Prostate gland (tissue), 2 donors: ENCODE measurements around the gene CTAG1A. TPM values are rescaled to one million over a fixed set of nuclear protein-coding genes. Genes with fewer than 3 reads are reported as not detected.
A peak's percentile ranks its signal among the peaks of the same experiment; 100 is the strongest.

Experiments used
- DNase-seq: peaks from one replicate; pipeline ENCODE4 v3.0.0-alpha.2; 2019; ENCODE audit warnings: low spot score
- H3K27ac ChIP-seq, 2 donors: fragments of 200-600 bp; sonication (generic); 2 replicates each; pipeline ENCODE4 v1.5.1; 2017 to 2019
- H3K27me3 ChIP-seq: fragments of 200-600 bp; sonication (generic); replicated peaks from 2 replicates; pipeline ENCODE4 v1.5.1; 2019; ENCODE audit not compliant: insufficient read depth
- H3K36me3 ChIP-seq, 2 donors: fragments of 200-600 bp; sonication (generic); 1 replicate in 1 of 2; 2 replicates in 1 of 2; pipeline versions ENCODE4 v1.5.1 to v1.8.1; 2017 to 2019
- H3K4me1 ChIP-seq: fragments of 200-600 bp; sonication (generic); replicated peaks from 2 replicates; pipeline ENCODE4 v1.5.1; 2019
- H3K4me3 ChIP-seq, 2 donors: fragments of 200-600 bp; sonication (generic); 2 replicates each; pipeline ENCODE4 v1.5.1; 2017 to 2019
- H3K9me3 ChIP-seq: fragments of 200-600 bp; sonication (generic); 2 replicates; pipeline ENCODE4 v1.5.1; 2017
- POLR2A ChIP-seq: fragments of 450-650 bp; IDR thresholded peaks from one replicate; pipeline ENCODE4 v1.6.1; 2016; ENCODE audit warnings: antibody characterized with exemption, mild to moderate bottlenecking
- POLR2AphosphoS5 ChIP-seq: sonication (generic); formaldehyde crosslinking; IDR thresholded peaks from one replicate; pipeline ENCODE4 v1.6.1; 2017; ENCODE audit warnings: antibody characterized with exemption
- WGBS: methylation state at CpG from one replicate; pipeline ENCODE4 v1.1.5; 2018; 5-methylcytosine and 5-hydroxymethylcytosine counted together
- intact Hi-C: fragments of 100-400 bp; cut with DNase I; formaldehyde crosslinking; loops from one replicate; pipeline ENCODE4 v1.14.2; 2022
- total RNA-seq, 2 donors: library from RNA; depleted of rRNA; stranded (reverse); fragments of >200 nt; gene quantifications; one replicate each; pipeline ENCODE4 v1.1.0, GENCODE V29; 2016
- TF ChIP-seq, protein P1 (sequence below), 4 experiments: fragments of 200-600 bp in 2 of 4; fragments of 450-650 bp in 2 of 4; sonication (generic) in 2 of 4; IDR thresholded peaks; 1 replicate in 3 of 4; 2 replicates in 1 of 4; pipeline ENCODE4 v1.5.1; 2016 to 2019; ENCODE audit warnings: antibody characterized with exemption in 4 of 4, mild to moderate bottlenecking in 2 of 4, moderate library complexity in 2 of 4

CTAG1A gene
- total RNA-seq, 2 donors from 2014 or later, result 11.8 TPM; not detected in 1

GRCh38 chrX:154541896-154542722 lies 42.8 kb upstream of the CTAG1A start:
- WGBS, result 48% methylated on average over 10 of the region's 12 CpGs
- H3K27me3 ChIP-seq, result no peaks in the 10 kb centered on the region
- no peaks in the 10 kb centered on the region for H3K36me3 ChIP-seq
- no peaks in the 10 kb centered on the region for H3K4me1 ChIP-seq
- no peaks in the 10 kb centered on the region for H3K9me3 ChIP-seq
- H3K27ac ChIP-seq, result peak overlapping the region; percentile 60 to 71
- TF ChIP-seq POLR2AphosphoS5, result no peak
- TF ChIP-seq, protein P1, sequence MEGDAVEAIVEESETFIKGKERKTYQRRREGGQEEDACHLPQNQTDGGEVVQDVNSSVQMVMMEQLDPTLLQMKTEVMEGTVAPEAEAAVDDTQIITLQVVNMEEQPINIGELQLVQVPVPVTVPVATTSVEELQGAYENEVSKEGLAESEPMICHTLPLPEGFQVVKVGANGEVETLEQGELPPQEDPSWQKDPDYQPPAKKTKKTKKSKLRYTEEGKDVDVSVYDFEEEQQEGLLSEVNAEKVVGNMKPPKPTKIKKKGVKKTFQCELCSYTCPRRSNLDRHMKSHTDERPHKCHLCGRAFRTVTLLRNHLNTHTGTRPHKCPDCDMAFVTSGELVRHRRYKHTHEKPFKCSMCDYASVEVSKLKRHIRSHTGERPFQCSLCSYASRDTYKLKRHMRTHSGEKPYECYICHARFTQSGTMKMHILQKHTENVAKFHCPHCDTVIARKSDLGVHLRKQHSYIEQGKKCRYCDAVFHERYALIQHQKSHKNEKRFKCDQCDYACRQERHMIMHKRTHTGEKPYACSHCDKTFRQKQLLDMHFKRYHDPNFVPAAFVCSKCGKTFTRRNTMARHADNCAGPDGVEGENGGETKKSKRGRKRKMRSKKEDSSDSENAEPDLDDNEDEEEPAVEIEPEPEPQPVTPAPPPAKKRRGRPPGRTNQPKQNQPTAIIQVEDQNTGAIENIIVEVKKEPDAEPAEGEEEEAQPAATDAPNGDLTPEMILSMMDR (IDR thresholded peaks at IDR 0.05), result no peak
- TF ChIP-seq POLR2A, result no peak
- intact Hi-C loops, result no loop called here
- H3K4me3 ChIP-seq, result no peak overlapping the region
- DNase-seq, result no peak

GRCh38 chrX:154542723-154543424 lies 42.1 kb upstream of the CTAG1A start:
- Histone ChIP-seq H3K27ac (no peak overlapping the region), H3K9me3 (no peaks in the 10 kb centered on the region), H3K4me1 (no peaks in the 10 kb centered on the region), H3K36me3 (no peaks in the 10 kb centered on the region), H3K27me3 (no peaks in the 10 kb centered on the region), H3K4me3 (no peak overlapping the region)
- DNase-seq, result no peak
- intact Hi-C loops, result no loop called here
- TF ChIP-seq POLR2AphosphoS5, result no peak
- TF ChIP-seq, protein P1 (IDR thresholded peaks at IDR 0.05), result no peak
- no peak for TF ChIP-seq POLR2A
- 80% methylated on average over 17 of the region's 20 CpGs for WGBS

DNA sequence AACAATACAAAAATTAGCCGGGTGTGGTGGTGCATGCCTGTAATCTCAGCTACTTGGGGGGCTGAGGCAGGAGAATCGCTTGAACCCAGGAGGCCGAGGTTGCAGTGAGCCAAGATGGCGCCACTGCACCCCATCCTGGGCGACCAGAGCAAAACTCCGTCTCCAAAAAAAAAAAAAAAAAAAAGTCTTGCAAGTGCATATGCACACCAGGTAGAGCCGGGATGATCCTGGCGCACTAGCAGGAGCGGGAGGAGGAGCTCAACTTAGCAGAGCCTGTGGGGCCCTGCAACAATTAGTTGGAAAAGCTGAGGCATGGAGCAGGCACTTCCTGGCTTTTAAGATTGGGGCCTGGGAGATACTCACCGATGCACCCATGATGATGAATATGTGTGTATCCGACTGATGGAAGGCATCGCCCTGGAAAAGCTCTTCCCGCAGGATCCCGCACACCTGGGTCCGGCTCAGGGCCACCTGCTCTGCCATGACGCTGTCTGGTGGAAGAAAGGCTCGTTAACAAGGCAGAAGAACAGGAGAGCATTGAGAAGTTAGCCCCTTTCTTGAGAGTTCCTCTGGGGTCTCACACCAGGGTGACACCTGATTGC lies 39.2 kb upstream of the CTAG1A start:
- Histone ChIP-seq H3K9me3 (no peaks in the 10 kb centered on the region), H3K4me3 (no peak overlapping the region), H3K27me3 (no peaks in the 10 kb centered on the region), H3K36me3 (no peaks in the 10 kb centered on the region), H3K27ac (no peak overlapping the region), H3K4me1 (no peaks in the 10 kb centered on the region)
- intact Hi-C loops, result no loop called here
- TF ChIP-seq, protein P1 (IDR thresholded peaks at IDR 0.05), result no peak
- TF ChIP-seq POLR2A, result no peak
- no peak for TF ChIP-seq POLR2AphosphoS5
- no peak for DNase-seq
- WGBS, result 94% methylated on average over 9 of the region's 17 CpGs

DNA sequence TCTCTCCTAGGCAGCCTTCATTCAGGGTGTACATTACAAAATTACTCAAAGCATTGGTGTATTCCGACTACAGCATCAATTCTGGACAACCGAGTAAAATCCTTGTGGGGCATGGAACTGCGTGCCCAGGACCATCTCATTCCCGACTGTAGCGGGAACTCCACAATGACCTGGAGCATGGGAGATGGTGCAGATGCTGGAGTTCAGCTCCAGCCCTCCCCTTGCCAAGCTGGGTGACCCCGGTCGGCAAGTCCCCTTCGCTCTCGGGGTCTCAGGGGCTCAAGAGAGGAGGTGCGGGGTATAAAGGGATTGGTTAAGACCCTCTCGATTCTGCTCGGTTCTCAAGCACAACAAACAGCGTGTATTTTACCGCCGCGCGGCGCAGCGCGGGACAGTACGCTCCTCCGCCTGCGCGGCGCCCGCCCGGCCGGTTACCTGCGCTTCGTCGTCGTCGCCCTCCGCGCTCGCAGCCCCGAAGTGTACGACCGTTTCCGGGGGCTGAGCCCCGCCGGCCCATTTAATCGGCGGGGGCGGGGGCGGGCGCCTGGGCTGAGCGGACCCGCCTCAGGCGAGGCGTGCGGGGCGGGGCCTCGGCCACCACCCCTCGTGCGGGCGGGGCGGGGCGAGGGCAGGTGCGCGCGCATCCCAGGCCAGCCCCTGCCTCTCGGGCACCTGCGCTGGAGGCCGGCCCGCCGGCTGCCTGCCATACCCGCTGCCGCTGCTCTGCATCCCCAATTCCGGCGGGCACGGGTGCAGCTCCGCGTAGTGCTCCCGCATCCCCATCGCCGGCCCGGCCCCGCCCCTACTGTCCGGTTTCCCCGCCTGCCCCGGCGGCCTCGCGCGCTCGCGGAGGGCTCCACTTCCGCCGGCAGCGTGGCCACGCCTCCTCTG lies 38.3 kb upstream of the CTAG1A start, which contains the start of gene G6PD:
TSS of gene G6PD (minus strand) at position 493 of the 891 bp plus-strand sequence. CDS start 691 bp downstream, outside the sequence.
- peak within 1 kb of the TSS; percentile 81 to 82 for H3K27ac ChIP-seq
- H3K36me3 ChIP-seq, result no peaks in the 10 kb centered on the region
- WGBS, result 1% methylated on average over 20 of the region's 92 CpGs
- intact Hi-C loops, result no loop called here
- no peaks in the 10 kb centered on the region for H3K9me3 ChIP-seq
- H3K4me1 ChIP-seq, result no peaks in the 10 kb centered on the region
- peak within 1 kb of the TSS; percentile 58 to 64 for H3K4me3 ChIP-seq
- peak; percentile 49 for DNase-seq
- no peaks in the 10 kb centered on the region for H3K27me3 ChIP-seq
- TF ChIP-seq, protein P1 (IDR thresholded peaks at IDR 0.05), result no peak
- TF ChIP-seq POLR2A, result peak; percentile 7
